ENCODE data around the gene AP1S1.

AP1S1 gene

DNA sequence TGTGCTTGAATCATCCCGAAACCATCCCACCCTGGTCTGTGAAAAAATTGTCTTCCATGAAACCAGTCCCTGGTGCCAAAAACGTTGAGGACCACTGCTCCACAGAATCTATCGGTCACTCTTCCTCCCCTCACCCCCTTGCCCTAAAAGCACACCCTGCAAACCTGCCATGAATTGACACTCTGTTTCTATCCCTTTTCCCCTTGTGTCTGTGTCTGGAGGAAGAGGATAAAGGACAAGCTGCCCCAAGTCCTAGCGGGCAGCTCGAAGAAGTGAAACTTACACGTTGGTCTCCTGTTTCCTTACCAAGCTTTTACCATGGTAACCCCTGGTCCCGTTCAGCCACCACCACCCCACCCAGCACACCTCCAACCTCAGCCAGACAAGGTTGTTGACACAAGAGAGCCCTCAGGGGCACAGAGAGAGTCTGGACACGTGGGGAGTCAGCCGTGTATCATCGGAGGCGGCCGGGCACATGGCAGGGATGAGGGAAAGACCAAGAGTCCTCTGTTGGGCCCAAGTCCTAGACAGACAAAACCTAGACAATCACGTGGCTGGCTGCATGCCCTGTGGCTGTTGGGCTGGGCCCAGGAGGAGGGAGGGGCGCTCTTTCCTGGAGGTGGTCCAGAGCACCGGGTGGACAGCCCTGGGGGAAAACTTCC lies 28.2 kb upstream of the AP1S1 start:
- DNase-seq (ENCODE audit: low read depth) = peak; percentile 94
- TF ChIP-seq, protein P1, sequence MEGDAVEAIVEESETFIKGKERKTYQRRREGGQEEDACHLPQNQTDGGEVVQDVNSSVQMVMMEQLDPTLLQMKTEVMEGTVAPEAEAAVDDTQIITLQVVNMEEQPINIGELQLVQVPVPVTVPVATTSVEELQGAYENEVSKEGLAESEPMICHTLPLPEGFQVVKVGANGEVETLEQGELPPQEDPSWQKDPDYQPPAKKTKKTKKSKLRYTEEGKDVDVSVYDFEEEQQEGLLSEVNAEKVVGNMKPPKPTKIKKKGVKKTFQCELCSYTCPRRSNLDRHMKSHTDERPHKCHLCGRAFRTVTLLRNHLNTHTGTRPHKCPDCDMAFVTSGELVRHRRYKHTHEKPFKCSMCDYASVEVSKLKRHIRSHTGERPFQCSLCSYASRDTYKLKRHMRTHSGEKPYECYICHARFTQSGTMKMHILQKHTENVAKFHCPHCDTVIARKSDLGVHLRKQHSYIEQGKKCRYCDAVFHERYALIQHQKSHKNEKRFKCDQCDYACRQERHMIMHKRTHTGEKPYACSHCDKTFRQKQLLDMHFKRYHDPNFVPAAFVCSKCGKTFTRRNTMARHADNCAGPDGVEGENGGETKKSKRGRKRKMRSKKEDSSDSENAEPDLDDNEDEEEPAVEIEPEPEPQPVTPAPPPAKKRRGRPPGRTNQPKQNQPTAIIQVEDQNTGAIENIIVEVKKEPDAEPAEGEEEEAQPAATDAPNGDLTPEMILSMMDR (IDR thresholded peaks at IDR 0.05; ENCODE audit: low read length, missing control alignments) = peak; percentile 9
- H3K4me3 ChIP-seq (replicated peaks; ENCODE audit: low read depth, low read length) = peak overlapping the region; percentile 94

DNA sequence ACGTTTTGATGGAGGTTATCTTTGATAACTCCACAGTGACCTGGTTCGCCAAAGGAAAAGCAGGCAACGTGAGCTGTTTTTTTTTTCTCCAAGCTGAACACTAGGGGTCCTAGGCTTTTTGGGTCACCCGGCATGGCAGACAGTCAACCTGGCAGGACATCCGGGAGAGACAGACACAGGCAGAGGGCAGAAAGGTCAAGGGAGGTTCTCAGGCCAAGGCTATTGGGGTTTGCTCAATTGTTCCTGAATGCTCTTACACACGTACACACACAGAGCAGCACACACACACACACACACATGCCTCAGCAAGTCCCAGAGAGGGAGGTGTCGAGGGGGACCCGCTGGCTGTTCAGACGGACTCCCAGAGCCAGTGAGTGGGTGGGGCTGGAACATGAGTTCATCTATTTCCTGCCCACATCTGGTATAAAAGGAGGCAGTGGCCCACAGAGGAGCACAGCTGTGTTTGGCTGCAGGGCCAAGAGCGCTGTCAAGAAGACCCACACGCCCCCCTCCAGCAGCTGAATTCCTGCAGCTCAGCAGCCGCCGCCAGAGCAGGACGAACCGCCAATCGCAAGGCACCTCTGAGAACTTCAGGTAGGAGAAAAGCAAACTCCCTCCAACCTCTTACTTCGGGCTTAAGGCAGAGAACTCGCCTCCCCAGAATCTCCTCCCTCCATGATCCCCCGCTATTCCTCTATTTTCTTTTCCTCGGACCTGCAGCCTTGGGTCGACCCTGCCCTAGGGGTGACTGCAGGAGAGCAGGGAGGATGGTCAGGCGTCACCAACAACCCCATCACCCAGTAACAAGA lies 27.4 kb upstream of the AP1S1 start, which contains the start of gene SERPINE1:
Gene SERPINE1, plus strand, starts transcription at position 454 of the 809 bp plus-strand sequence. CDS start 1,290 bp downstream, outside the sequence.
- TF ChIP-seq, protein P1 (IDR thresholded peaks at IDR 0.05; ENCODE audit: low read length, missing control alignments) = peak; percentile 34
- H3K4me3 ChIP-seq (replicated peaks; ENCODE audit: low read depth, low read length) = peak within 1 kb of the TSS; percentile 94
- DNase-seq (ENCODE audit: low read depth) = peak; percentile 100

DNA sequence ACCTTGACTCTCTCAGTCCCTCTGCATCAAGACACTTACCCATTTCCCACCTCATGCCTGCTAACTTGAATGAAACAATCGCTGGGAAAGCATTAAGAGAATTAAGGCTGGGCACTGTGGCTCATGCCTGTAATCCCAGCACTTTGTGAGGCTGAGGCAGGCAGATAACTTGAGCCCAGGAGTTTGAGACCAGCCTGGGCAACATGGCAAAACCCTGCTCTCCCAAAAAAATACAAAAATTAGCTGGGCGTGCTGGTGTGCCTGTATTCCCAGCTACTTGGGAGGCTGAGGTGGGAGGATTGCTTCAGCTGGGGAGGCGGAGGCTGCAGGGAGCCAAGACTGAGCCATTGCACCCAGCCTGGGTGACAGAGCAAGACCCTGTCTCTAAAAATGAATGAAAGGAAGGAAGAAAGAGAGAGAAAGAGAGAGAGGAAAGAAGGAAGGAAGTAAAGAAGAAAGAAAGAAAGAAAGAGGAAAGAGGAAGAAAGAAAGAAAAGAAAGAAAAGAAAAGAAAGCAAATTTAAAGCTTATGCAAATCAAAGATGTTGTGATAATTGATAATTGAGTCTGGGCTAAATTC lies 26.7 kb upstream of the AP1S1 start:
- DNase-seq (ENCODE audit: low read depth) = peak; percentile 40
- peak overlapping the region; percentile 94 for H3K4me3 ChIP-seq (replicated peaks; ENCODE audit: low read depth, low read length)
- TF ChIP-seq, protein P1 (IDR thresholded peaks at IDR 0.05; ENCODE audit: low read length, missing control alignments) = no peak

DNA sequence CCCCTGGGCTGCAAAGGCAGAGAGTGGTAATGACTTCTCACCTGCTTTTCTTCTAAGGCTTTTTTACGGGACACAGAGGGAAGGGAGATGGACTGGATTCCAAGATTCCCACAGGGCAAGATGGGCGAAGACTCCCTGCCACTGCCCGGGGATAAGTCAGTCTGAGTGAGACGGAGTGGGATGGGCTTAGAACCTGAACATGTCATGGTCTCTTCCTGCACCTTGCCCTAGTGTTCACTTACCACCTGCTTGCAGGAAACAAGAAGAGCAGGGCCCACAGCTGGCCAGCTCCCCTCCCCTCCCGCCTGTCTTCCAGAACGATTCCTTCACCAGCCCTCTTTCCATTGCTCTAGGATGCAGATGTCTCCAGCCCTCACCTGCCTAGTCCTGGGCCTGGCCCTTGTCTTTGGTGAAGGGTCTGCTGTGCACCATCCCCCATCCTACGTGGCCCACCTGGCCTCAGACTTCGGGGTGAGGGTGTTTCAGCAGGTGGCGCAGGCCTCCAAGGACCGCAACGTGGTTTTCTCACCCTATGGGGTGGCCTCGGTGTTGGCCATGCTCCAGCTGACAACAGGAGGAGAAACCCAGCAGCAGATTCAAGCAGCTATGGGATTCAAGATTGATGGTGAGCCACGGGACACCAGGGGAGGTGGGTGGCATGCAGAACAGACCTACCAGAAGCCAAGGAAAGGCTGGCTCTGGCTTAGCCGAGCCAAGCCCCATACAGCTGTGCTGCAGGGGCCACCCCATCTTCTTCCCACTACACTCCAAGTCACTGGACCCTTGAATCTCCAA lies 26.0 kb upstream of the AP1S1 start:
- peak overlapping the region; percentile 94 for H3K4me3 ChIP-seq (replicated peaks; ENCODE audit: low read depth, low read length)
- TF ChIP-seq, protein P1 (IDR thresholded peaks at IDR 0.05; ENCODE audit: low read length, missing control alignments) = no peak
- peak; percentile 66 for DNase-seq (ENCODE audit: low read depth)

DNA sequence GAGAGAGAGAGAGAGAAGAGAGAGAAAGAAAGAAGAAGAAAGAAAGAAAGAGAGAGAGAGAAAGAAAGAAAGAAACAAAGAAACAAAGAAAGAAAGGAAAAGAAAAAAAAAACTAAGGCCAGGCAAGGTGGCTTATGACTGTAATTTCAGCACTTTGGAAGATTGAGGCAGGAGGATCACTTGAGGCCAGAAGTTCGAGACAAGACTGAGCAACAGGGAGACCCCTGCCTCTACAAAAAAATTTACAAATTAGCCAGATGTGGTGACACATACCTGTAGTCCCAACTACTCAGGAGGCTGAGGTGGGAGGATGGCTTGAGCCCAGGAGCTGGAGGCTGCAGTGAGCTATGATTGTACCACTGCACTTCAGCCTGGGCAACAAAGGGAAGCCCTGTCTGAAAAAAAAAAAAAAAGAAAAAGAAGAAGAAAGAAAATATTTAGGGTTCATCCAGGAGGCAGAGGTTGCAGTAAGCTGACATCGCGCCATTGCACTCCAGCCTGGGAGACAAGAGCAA lies 24.6 kb upstream of the AP1S1 start:
- TF ChIP-seq, protein P1 (IDR thresholded peaks at IDR 0.05; ENCODE audit: low read length, missing control alignments) = no peak
- DNase-seq (ENCODE audit: low read depth) = peak; percentile 65
- H3K4me3 ChIP-seq (replicated peaks; ENCODE audit: low read depth, low read length) = peak overlapping the region; percentile 94

DNA sequence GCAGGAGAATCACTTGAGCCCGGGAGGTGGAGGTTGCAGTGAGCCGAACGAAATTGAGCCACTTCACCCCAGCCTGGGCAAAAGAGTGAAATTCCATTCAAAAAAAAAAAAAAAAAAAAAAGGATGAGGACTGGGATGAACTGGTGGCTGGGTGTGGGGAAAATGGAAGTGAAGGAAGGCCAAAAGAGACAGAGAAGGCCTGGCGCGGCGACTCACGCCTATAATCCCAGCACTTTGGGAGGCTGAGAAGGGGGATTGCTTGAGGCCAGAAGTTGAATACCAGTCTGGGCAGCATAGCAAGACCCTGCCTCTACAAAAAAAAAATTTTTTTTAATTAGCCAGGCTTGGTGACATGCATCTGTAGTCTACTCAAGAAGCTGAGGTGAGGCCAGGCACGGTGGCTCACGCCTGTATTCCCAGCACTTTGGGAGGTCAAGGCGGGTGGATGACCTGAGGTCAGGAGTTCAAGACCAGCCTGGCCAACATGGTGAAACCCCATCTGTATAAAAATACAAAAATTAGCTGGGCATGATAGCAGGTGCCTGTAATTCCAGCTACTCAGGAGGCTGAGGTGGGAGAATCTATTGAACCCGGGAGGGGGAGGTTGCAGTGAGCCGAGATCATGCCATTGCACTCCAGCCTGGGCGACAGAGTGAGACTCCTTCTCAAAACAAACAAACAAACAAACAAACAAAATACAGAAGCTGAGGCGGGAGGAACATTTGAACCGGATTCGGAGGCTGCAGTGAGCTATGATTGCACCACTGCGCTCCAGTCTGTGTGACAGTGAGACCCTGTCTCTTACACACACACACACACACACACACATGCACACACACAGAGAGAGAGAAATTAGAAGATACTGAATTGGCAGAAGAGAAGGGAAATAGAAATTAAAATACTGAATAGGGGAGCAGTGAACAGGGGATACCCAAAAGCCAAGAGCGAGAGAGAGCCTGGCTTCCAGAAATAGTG lies 21.4 kb upstream of the AP1S1 start:
- peak overlapping the region; percentile 42 for H3K4me3 ChIP-seq (replicated peaks; ENCODE audit: low read depth, low read length)
- DNase-seq (ENCODE audit: low read depth) = peak; percentile 64

Data from fibroblast of pulmonary artery (primary cell).